GM19238 (cell line): Measurements from ENCODE around the gene SEMG1.

Experiments used
- DNase-seq: peaks from one replicate; pipeline ENCODE4 v3.0.0; 2011; ENCODE audit warnings: low spot score; ENCODE audit not compliant: insufficient read length

Gene SEMG1

GRCh38 chr20:45206725-45207124, at the start of gene SEMG1:
Gene SEMG1, plus strand, starts transcription at chr20:45207033. Its CDS starts 21 bp downstream, at chr20:45207054.
- no peak for DNase-seq

GRCh38 chr20:45157962-45158361, 48.9 kb upstream of the SEMG1 start:
- DNase-seq, result no peak

- DNase-seq, result no peak
Measured at GRCh38 chr20:45163083-45163803, 43.6 kb upstream of the SEMG1 start.

- no peak for DNase-seq
Measured at GRCh38 chr20:45164906-45165305, 41.9 kb upstream of the SEMG1 start.

GRCh38 chr20:45173522-45173921, 33.3 kb upstream of the SEMG1 start:
- no peak for DNase-seq

GRCh38 chr20:45174434-45175364, 32.1 kb upstream of the SEMG1 start, which contains the start of gene PI3:
Gene PI3, plus strand, starts transcription at chr20:45174902. Its CDS starts 21 bp downstream, at chr20:45174923.
- DNase-seq, result no peak

- DNase-seq, result no peak
Measured at GRCh38 chr20:45176526-45177267, 30.1 kb upstream of the SEMG1 start.

- DNase-seq, result no peak
Measured at GRCh38 chr20:45179166-45179565, 27.7 kb upstream of the SEMG1 start.

- DNase-seq, result no peak
Measured at GRCh38 chr20:45181639-45182038, 25.2 kb upstream of the SEMG1 start.

- DNase-seq, result no peak
Measured at GRCh38 chr20:45183084-45183483, 23.7 kb upstream of the SEMG1 start.

GRCh38 chr20:45187693-45188092, 19.1 kb upstream of the SEMG1 start:
- no peak for DNase-seq

- DNase-seq, result no peak
Measured at GRCh38 chr20:45189067-45189609, 17.7 kb upstream of the SEMG1 start.

GRCh38 chr20:45189861-45190260, 17.0 kb upstream of the SEMG1 start:
- no peak for DNase-seq

GRCh38 chr20:45191926-45192325, 14.9 kb upstream of the SEMG1 start:
- no peak for DNase-seq

- no peak for DNase-seq
Measured at GRCh38 chr20:45193331-45193730, 13.5 kb upstream of the SEMG1 start.

- no peak for DNase-seq
Measured at GRCh38 chr20:45209924-45210323, 3.1 kb downstream of the SEMG1 start.

- no peak for DNase-seq
Measured at GRCh38 chr20:45211569-45212474, 5.0 kb downstream of the SEMG1 start.

- DNase-seq, result no peak
Measured at GRCh38 chr20:45212836-45213235, 6.0 kb downstream of the SEMG1 start.

- no peak for DNase-seq
Measured at GRCh38 chr20:45218124-45218523, 11.3 kb downstream of the SEMG1 start.

GRCh38 chr20:45218636-45219035, 11.8 kb downstream of the SEMG1 start:
- no peak for DNase-seq
